Hepatocyte (in vitro differentiated cells): ENCODE measurements around the gene FAM83F.

Source experiments
- CTCF ChIP-seq: fragments of 200-600 bp; sonication (generic); IDR thresholded peaks from 2 replicates; pipeline ENCODE4 v1.5.1; 2016; ENCODE audit warnings: antibody characterized with exemption, mild to moderate bottlenecking; ENCODE audit not compliant: poor library complexity
- EZH2 ChIP-seq: fragments of 200-600 bp; sonication (generic); IDR thresholded peaks from 2 replicates; pipeline ENCODE4 v1.6.1; 2016; ENCODE audit warnings: antibody characterized with exemption, mild to moderate bottlenecking, borderline replicate concordance

GRCh38 chr22:40035351-40035750, 40.6 kb downstream of the FAM83F start:
- no peak for TF ChIP-seq CTCF
- no peak for TF ChIP-seq EZH2
